Suppressor macrophage treated with lipopolysaccharide for 1 hour (primary cell): ENCODE measurements around the gene EIF4G2.
A peak's percentile ranks its signal among the peaks of the same experiment; 100 is the strongest.
"Not testable (repeated sequence)": the region's sequence is repeated elsewhere in the genome, so short reads cannot be mapped to it uniquely, and the experiment has no call there.

Source experiments
- DNase-seq, 3 donors: peaks; one replicate each; pipeline ENCODE4 v3.0.0-alpha.2; 2020 to 2022

EIF4G2 gene

GRCh38 chr11:10808553-10809372, at the start of gene EIF4G2:
EIF4G2 (minus strand) TSS chr11:10808926.
- peak; percentile 98 to 99 (median 99) for DNase-seq

DNA sequence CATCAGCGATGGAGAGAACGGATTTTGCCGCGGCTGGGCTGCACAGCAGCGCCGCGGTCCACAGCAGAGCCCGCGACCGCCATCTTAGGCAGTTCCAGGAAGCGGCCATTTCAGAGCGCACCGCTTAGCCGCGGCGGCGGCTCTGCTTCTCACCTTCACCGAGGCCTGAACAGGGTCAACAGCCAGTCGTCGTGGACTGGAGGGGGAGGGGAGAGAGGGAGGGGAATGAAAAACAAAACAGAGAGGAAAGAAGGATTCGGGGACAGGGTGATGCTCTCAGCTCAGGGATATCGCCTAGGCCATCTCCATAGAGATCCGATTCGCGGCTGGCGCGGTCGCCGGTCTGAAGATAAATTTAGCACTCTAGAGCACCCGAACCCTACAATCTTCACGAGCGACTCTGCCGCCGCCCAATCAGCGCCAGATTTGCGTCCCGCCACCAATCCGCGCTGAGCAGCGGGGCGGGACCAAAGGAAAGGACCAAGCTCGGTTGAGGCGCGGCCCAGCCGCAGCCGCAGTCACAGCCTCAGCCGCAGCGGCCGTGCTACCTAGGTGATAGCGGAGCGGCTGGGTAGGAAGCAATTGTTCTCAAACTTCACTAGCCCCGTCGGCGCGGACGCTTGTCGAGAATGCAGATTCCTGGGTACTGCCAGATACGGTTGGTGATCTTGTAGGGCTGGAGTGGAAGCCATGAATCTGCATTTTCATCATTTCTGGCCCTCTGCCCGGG, 49.1 kb upstream of the EIF4G2 start, which contains the start of gene ZBED5:
Gene ZBED5 (minus strand): TSS at position 345 of the 730 bp plus-strand sequence. CDS start 3,108 bp downstream, outside the sequence.
- peak; percentile 97 to 99 (median 98) for DNase-seq

- no peak for DNase-seq
Observed at GRCh38 chr11:10857459-10857708, 48.7 kb upstream of the EIF4G2 start.

- peak; percentile 61 to 74 (median 67) for DNase-seq
Observed at GRCh38 chr11:10856689-10857458, 48.1 kb upstream of the EIF4G2 start.

DNA sequence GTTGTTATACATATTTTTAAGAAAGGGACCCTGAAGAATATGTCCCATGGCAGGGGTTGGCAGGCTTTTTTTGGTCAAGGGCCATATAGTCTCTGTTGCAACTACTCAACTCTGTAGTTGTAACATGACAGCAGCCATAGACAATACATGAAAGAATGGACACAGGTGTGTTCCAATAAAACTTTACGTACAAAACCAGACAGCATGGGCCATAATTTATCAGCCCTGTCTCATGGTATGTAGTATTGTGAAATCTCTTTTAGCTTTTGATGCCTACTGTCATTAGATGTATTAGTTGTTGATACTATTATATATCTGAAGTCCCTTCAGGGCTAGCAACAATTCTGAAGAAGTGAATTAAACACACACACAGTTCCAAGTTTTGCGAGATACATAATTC, 46.6 kb upstream of the EIF4G2 start:
- no peak for DNase-seq

DNA sequence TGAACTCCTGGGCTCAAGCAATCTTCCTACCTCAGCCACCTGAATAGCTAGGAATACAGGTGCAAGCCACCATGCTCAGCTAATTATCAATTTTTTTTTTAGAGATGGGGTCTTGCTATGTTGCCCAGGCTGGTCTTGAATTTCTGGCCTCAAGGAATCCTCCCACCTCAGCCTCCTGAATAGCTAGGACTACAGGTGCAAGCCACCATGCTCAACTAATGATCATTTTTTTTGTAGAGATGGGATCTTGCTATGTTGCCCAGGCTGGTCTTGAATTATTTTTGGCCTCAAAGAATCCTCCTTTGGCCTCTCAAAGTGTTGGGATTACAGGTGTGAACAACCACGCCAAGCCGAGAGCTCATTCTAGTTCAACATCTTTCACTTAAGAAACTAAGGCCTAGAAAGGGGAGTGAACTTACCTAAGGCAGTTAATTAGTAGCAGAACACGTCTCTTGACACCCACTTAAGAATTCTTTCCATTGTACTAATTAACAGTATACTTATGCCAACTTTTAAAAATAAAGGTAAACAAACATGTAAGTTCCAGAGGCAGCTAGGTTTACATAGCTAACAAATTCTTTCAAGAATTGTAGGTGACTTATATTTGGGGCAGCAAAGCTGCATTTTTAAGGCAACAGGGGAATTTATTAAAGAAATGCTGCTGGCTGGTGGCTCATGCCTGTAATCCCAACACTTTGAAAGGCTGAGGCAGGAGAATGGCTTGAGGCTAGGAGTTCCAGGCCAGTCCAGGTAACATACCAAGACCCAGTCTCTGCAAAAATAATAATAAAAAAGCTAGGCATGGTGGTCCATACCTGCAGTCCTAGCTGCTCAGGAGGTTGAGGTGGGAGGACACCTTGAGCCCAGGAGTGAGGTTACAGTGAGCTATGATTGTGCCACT, 39.5 kb upstream of the EIF4G2 start:
- DNase-seq: no peak

DNA sequence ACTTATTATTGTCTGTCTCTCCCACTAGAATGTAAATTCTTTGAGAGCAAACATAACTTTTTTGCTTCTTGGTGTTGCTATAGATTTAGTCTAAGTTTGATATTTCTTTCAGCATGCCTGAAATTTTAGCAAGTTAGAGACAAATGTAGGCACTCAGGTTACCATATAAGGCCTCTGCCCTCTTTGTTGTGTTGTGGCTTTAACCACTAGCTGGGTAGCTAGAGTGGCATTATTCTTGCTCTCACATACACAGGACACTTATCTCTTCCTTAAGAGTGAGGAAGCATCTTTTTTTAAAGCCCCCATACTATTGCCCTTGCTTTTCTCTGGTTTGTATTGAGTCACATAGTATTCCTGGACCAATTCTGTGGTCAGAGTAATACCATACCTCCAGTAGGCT, 37.9 kb upstream of the EIF4G2 start:
- DNase-seq: no peak

DNA sequence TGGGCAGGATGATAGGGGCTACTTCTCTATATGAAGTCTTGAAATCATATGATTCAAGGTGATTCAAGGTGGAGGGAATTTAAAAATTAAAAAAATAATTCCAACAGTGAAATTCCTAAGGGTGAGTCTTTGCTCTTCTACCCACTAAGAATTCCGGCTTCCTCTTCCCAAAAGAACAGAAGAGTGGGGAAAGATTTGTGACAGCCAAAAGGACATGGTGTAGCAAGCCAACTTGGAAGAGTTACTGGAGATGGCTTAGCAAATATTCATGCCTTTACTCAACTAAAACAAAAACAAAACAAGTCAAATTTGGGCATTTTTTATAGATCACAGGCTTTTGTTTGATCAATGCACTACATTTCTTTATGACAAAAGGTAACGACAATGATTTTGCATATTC, 36.9 kb upstream of the EIF4G2 start:
- no peak for DNase-seq

DNA sequence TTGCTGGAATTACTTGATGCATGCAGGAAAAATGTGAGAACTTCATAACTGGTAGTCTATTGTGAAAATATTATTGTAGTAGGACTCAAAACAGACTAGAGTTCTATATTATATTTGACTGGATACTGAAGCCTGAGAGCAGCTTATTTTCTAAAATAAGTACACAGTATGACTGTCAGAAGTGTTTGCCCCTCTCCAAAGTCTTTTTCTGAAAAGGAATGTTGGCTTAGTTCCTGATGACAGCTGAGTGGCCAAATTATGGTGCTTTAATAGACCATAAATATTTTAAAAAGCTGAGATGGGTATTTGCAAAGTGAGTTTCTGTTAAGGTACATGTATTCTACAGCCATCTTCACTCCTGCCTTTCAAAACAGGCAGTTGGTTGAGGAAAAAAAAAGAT, 36.1 kb upstream of the EIF4G2 start:
- DNase-seq: no peak

GRCh38 chr11:10844356-10844755, 35.6 kb upstream of the EIF4G2 start:
- DNase-seq: no peak

GRCh38 chr11:10838881-10839280, 30.2 kb upstream of the EIF4G2 start:
- no peak for DNase-seq

- no peak for DNase-seq
Observed at GRCh38 chr11:10838083-10838482, 29.4 kb upstream of the EIF4G2 start.

- DNase-seq: not testable (repeated sequence)
Observed at GRCh38 chr11:10836884-10837283, 28.2 kb upstream of the EIF4G2 start.

DNA sequence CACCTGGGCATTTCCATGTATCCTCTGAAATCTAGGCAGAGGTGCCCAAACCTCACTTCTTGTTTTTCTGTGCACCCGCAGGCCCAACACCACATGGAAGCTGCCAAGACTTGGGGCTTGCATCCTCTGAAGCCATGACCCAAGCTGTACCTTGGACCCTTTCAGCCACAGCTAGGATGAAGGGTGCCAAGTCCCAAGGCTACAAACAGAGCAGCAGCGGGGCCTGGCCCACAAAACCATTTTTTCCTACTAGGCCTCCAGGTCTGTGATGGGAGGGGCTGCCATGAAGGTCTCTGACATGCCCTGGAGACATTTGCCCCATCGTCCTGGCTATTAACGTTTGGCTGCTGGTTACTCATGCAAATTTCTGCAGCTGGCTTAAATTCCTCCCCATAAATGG, 20.4 kb upstream of the EIF4G2 start:
- no peak for DNase-seq

- no peak for DNase-seq
Observed at GRCh38 chr11:10828402-10828801, 19.7 kb upstream of the EIF4G2 start.

GRCh38 chr11:10824888-10825287, 16.2 kb upstream of the EIF4G2 start:
- peak in 2 of 3 donors; percentile 11 to 26 for DNase-seq

- DNase-seq: no peak
Observed at GRCh38 chr11:10823152-10823579, 14.4 kb upstream of the EIF4G2 start.

- DNase-seq: not testable (repeated sequence)
Observed at GRCh38 chr11:10822491-10822890, 13.8 kb upstream of the EIF4G2 start.

DNA sequence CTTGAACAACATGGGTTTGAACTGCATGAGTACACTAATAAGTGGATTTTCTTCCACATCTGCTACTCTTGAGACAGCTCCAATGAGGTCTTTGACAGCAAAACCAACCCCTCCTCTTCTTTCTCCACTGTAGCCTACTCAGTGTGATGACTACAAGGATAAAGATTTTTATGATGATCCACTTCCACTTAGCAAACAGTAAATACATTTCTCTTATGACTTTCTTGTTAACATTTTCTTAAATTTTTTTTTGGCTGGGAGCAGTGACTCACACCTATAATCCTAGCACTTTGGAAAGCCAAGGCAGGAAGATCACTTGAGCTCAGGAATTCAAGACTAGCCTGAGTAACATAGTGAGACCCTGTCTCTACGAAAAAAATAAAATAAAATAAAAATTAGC, 9.9 kb upstream of the EIF4G2 start:
- DNase-seq: no peak

- no peak for DNase-seq
Observed at GRCh38 chr11:10813945-10814344, 5.2 kb upstream of the EIF4G2 start.

GRCh38 chr11:10809373-10810160, 841 bp upstream of the EIF4G2 start:
- peak; percentile 62 to 71 (median 64) for DNase-seq

GRCh38 chr11:10808235-10808552, 532 bp downstream of the EIF4G2 start:
- DNase-seq: no peak
